Activated naive CD8-positive, alpha-beta T cell treated with anti-CD3 and anti-CD28 coated beads for 36 hours (primary cell): ENCODE measurements around the gene USP25. TPM values are rescaled to one million over a fixed set of nuclear protein-coding genes. Genes with fewer than 3 reads are reported as not detected.
"Not testable (repeated sequence)": the region's sequence is repeated elsewhere in the genome, so short reads cannot be mapped to it uniquely, and the experiment has no call there.

Source experiments
- DNase-seq: peaks from one replicate; pipeline ENCODE4 v3.0.0; 2021
- H3K27ac Mint-ChIP-seq: one replicate; pipeline ENCODE4 v1.8.0; 2022; ENCODE audit warnings: mild to moderate bottlenecking, moderate library complexity, mixed read lengths
- H3K27me3 Mint-ChIP-seq: one replicate; pipeline ENCODE4 v1.8.0; 2022; ENCODE audit warnings: mild to moderate bottlenecking, mixed read lengths
- H3K36me3 Mint-ChIP-seq: one replicate; pipeline ENCODE4 v1.8.0; 2021; ENCODE audit warnings: mild to moderate bottlenecking, mixed read lengths
- H3K4me1 Mint-ChIP-seq: one replicate; pipeline ENCODE4 v1.8.0; 2021; ENCODE audit warnings: mixed read lengths
- H3K4me3 Mint-ChIP-seq: one replicate; pipeline ENCODE4 v1.8.0; 2022; ENCODE audit warnings: mild to moderate bottlenecking, moderate library complexity, mixed read lengths
- H3K9me3 Mint-ChIP-seq: one replicate; pipeline ENCODE4 v1.8.0; 2022; ENCODE audit warnings: mixed read lengths
- total RNA-seq, 2 experiments: library from RNA; stranded (reverse); gene quantifications; one replicate each; pipeline ENCODE4 v1.2.3, GENCODE V29; 2021

USP25 gene
- total RNA-seq, 2 experiments from 2014 or later: 34.9 to 36.4 TPM

- Mint-ChIP-seq H3K9me3 (peaks cover 2% of the 10 kb centered on the region), H3K4me1 (no peaks in the 10 kb centered on the region), H3K27ac (no peak overlapping the region), H3K36me3 (no peaks in the 10 kb centered on the region), H3K4me3 (no peak overlapping the region), H3K27me3 (no peaks in the 10 kb centered on the region)
- no peak for DNase-seq
Observed at GRCh38 chr21:15719976-15720375, 9.8 kb upstream of the USP25 start.

- Mint-ChIP-seq H3K27ac (no peak overlapping the region), H3K9me3 (peaks cover 2% of the 10 kb centered on the region), H3K36me3 (no peaks in the 10 kb centered on the region), H3K4me3 (no peak overlapping the region), H3K4me1 (no peaks in the 10 kb centered on the region), H3K27me3 (no peaks in the 10 kb centered on the region)
- no peak for DNase-seq
Observed at GRCh38 chr21:15722591-15723324, 7.0 kb upstream of the USP25 start.

GRCh38 chr21:15725949-15726348 is 3.8 kb upstream of the USP25 start:
- H3K36me3 Mint-ChIP-seq: no peaks in the 10 kb centered on the region
- H3K27ac Mint-ChIP-seq: no peak overlapping the region
- H3K4me3 Mint-ChIP-seq: no peak overlapping the region
- DNase-seq: no peak
- H3K4me1 Mint-ChIP-seq: no peaks in the 10 kb centered on the region
- peaks cover 2% of the 10 kb centered on the region for H3K9me3 Mint-ChIP-seq
- peaks cover 3% of the 10 kb centered on the region for H3K27me3 Mint-ChIP-seq

DNA sequence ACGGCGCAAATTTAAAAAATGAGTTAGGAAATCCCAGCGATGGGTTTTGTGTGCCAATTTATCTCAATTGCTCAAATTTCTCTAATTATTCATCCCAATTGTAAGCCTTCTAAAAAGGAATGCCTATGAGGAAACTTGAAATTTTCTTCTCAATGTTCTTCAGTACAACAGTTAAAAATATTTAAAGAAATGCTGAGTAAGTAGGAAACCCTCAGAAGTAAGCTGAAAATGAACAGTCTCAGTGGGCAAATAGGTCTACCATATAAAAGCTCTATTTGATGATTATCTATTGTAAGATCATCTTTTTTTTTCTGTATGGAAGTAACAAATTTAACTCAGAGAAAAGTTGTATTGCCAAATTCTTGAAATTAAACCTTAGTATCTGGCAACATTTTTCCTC is 1.7 kb upstream of the USP25 start:
- no peak overlapping the region for H3K27ac Mint-ChIP-seq
- peaks cover 3% of the 10 kb centered on the region for H3K27me3 Mint-ChIP-seq
- H3K9me3 Mint-ChIP-seq: no peaks in the 10 kb centered on the region
- no peaks in the 10 kb centered on the region for H3K36me3 Mint-ChIP-seq
- H3K4me3 Mint-ChIP-seq: no peak overlapping the region
- peaks cover 5% of the 10 kb centered on the region for H3K4me1 Mint-ChIP-seq
- DNase-seq: no peak

GRCh38 chr21:15729346-15729673 is 472 bp upstream of the USP25 start:
- H3K4me3 Mint-ChIP-seq: peak overlapping the region; percentile 69
- no peak for DNase-seq
- H3K9me3 Mint-ChIP-seq: no peaks in the 10 kb centered on the region
- H3K27ac Mint-ChIP-seq: no peak overlapping the region
- peaks cover 3% of the 10 kb centered on the region for H3K27me3 Mint-ChIP-seq
- H3K36me3 Mint-ChIP-seq: no peaks in the 10 kb centered on the region
- peaks cover 17% of the 10 kb centered on the region for H3K4me1 Mint-ChIP-seq

- peaks cover 4% of the 10 kb centered on the region for H3K36me3 Mint-ChIP-seq
- no peaks in the 10 kb centered on the region for H3K9me3 Mint-ChIP-seq
- peak overlapping the region; percentile 91 for H3K4me3 Mint-ChIP-seq
- H3K27me3 Mint-ChIP-seq: peaks cover 3% of the 10 kb centered on the region
- peak overlapping the region; percentile 90 for H3K27ac Mint-ChIP-seq
- no peak for DNase-seq
- H3K4me1 Mint-ChIP-seq: peaks cover 26% of the 10 kb centered on the region
Observed at GRCh38 chr21:15730484-15731242, 881 bp downstream of the USP25 start.

- Mint-ChIP-seq H3K36me3 (peaks cover 9% of the 10 kb centered on the region), H3K9me3 (no peaks in the 10 kb centered on the region)
Observed at GRCh38 chr21:15731243-15731613, 1.4 kb downstream of the USP25 start.

DNA sequence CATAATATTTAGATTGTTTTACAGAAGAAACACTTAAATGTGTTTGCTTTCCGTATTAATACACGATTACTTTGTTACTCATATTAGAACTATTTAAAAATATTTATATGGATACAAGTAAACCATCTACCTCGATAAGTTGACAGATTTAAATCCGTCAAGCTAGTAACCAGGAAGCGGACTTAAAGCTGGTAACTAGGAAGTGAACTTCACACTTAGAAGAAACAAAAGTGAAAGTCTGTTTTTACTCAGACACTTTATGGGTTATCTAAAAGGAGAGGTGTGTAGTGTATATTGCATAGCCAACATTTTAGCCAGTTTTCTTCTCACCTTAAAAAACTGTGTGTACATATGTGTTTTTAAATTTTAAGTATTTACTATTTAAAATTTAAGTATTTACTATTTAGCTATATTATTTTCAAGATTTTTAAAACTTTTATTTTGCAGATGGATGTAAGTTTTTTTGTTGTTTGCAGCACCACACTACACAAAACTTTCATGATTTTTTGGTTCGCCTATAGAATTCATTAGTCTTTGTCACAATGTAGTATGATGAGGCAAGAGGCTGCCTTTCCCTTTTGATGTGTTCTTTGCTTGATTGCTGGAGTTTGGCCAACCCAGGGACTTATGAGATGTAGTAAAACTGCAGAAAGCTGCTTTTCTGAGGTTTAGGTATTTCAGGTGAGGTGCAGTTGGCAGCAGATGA is 2.7 kb downstream of the USP25 start:
- H3K4me1 Mint-ChIP-seq: peaks cover 39% of the 10 kb centered on the region
- DNase-seq: no peak
- H3K9me3 Mint-ChIP-seq: peaks cover 2% of the 10 kb centered on the region
- H3K4me3 Mint-ChIP-seq: peak overlapping the region; percentile 91
- H3K27me3 Mint-ChIP-seq: peaks cover 3% of the 10 kb centered on the region
- peaks cover 13% of the 10 kb centered on the region for H3K36me3 Mint-ChIP-seq
- peak overlapping the region; percentile 74 for H3K27ac Mint-ChIP-seq

More at GRCh38 chr21:15731243-15731613, 1.4 kb downstream of the USP25 start:
- H3K4me3 Mint-ChIP-seq: peak overlapping the region; percentile 91
- peaks cover 32% of the 10 kb centered on the region for H3K4me1 Mint-ChIP-seq
- H3K27me3 Mint-ChIP-seq: peaks cover 3% of the 10 kb centered on the region
- DNase-seq: no peak
- H3K27ac Mint-ChIP-seq: peak overlapping the region; percentile 90

- Mint-ChIP-seq H3K36me3 (peaks cover 19% of the 10 kb centered on the region), H3K27me3 (peaks cover 3% of the 10 kb centered on the region), H3K4me1 (peaks cover 44% of the 10 kb centered on the region)
Observed at GRCh38 chr21:15732996-15733329, 3.2 kb downstream of the USP25 start.

GRCh38 chr21:15735409-15735808 is 5.6 kb downstream of the USP25 start:
- Mint-ChIP-seq H3K9me3 (peaks cover 6% of the 10 kb centered on the region), H3K4me1 (peaks cover 69% of the 10 kb centered on the region), H3K4me3 (peak overlapping the region; percentile 19), H3K36me3 (peaks cover 21% of the 10 kb centered on the region), H3K27me3 (no peaks in the 10 kb centered on the region), H3K27ac (peak overlapping the region; percentile 8)
- no peak for DNase-seq

More at GRCh38 chr21:15732996-15733329, 3.2 kb downstream of the USP25 start:
- no peak for DNase-seq
- H3K9me3 Mint-ChIP-seq: peaks cover 4% of the 10 kb centered on the region
- peak overlapping the region; percentile 74 for H3K27ac Mint-ChIP-seq
- peak overlapping the region; percentile 71 for H3K4me3 Mint-ChIP-seq

- peaks cover 72% of the 10 kb centered on the region for H3K4me1 Mint-ChIP-seq
- DNase-seq: not testable (repeated sequence)
- peak overlapping the region; percentile 53 for H3K4me3 Mint-ChIP-seq
Observed at GRCh38 chr21:15735931-15736330, 6.1 kb downstream of the USP25 start.

DNA sequence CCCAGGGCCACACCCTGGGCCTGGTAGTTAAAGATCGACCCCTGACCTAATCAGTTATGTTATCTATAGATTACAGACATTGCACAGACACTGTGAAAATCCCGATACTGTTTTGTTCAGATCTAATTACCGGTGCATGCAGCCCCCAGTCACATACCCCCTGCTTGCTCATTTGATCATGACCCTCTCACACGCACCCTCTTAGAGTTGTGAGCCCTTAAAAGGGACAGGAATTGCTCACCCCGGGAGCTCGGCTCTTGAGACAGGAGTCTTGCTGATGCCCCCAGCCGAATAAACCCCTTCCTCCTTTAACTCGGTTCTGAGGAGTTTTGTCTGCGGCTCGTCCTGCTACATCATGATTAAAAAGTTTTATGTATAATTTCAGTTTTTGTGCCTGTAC is 9.0 kb downstream of the USP25 start:
- H3K27me3 Mint-ChIP-seq, DNase-seq, H3K9me3 Mint-ChIP-seq, H3K27ac Mint-ChIP-seq, H3K4me3 Mint-ChIP-seq: not testable (repeated sequence)
- peaks cover 78% of the 10 kb centered on the region for H3K4me1 Mint-ChIP-seq
- H3K36me3 Mint-ChIP-seq: peaks cover 38% of the 10 kb centered on the region

More at GRCh38 chr21:15735931-15736330, 6.1 kb downstream of the USP25 start:
- not testable (repeated sequence) for H3K27me3 Mint-ChIP-seq, H3K9me3 Mint-ChIP-seq
- H3K27ac Mint-ChIP-seq: peak overlapping the region; percentile 65
- H3K36me3 Mint-ChIP-seq: peaks cover 21% of the 10 kb centered on the region

GRCh38 chr21:15740383-15740782 is 10.6 kb downstream of the USP25 start:
- H3K9me3 Mint-ChIP-seq: peaks cover 7% of the 10 kb centered on the region
- H3K27ac Mint-ChIP-seq: no peak overlapping the region
- peaks cover 47% of the 10 kb centered on the region for H3K36me3 Mint-ChIP-seq
- H3K27me3 Mint-ChIP-seq: no peaks in the 10 kb centered on the region
- peaks cover 71% of the 10 kb centered on the region for H3K4me1 Mint-ChIP-seq
- no peak for DNase-seq
- H3K4me3 Mint-ChIP-seq: no peak overlapping the region

DNA sequence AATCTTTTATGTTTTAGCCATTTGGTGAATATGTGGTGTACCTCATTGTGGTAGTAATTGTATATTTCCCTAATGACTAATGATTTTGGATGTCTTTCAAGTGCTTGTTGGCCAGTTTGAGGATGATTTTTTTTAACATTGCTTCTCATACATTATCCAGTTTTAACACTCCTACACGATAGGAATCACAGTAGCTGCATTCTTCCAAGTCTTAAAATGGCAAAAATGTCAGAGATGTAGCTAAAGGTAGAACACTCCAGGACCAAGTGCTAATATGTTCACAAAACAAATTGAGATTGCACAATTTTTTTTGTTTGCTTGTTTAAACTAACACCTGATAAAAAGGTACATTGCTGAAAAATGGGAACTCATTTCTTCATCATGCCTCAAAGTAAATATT is 11.7 kb downstream of the USP25 start:
- Mint-ChIP-seq H3K9me3 (peaks cover 9% of the 10 kb centered on the region), H3K4me1 (peaks cover 66% of the 10 kb centered on the region), H3K36me3 (peaks cover 44% of the 10 kb centered on the region), H3K27ac (no peak overlapping the region), H3K4me3 (no peak overlapping the region), H3K27me3 (no peaks in the 10 kb centered on the region)
- no peak for DNase-seq

DNA sequence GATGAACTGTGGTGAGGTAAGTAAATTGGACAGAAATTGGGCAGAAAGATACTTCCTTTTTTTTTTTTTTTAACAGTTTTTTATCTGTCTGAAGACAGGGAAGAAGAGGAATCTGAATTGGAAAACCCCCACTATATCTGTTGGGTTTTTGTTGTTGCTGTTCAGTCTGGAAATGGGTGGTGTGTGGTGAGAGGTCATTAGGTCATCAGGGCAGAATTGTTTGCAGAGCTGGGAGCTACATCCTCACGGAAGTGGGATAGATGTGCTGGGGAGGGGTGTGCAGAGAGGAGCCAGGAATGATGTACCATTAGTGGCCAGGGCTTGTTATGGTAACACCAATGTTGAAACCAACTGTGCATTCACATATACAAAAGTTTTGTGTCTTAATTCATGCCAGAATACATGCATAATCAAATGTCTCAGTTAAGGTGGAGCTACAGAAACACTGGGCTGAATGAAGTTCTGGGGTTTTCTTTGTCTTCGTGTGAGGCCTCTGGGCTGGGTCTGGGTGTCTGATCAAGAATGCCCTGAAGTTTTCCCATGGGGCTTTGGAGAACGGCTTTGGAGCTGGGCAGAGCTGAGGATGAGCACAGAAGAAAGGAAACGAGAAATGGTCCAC is 12.4 kb downstream of the USP25 start:
- peaks cover 9% of the 10 kb centered on the region for H3K9me3 Mint-ChIP-seq
- no peak overlapping the region for H3K4me3 Mint-ChIP-seq
- peak overlapping the region; percentile 21 for H3K27ac Mint-ChIP-seq
- H3K36me3 Mint-ChIP-seq: peaks cover 43% of the 10 kb centered on the region
- H3K27me3 Mint-ChIP-seq: no peaks in the 10 kb centered on the region
- DNase-seq: no peak
- H3K4me1 Mint-ChIP-seq: peaks cover 64% of the 10 kb centered on the region
